ENCODE data around the gene PRKCB. TPM values are rescaled to one million over a fixed set of nuclear protein-coding genes. Genes with fewer than 3 reads are reported as not detected.

The PRKCB gene
- total RNA-seq, 1 donor from 2014 or later: not detected

DNA sequence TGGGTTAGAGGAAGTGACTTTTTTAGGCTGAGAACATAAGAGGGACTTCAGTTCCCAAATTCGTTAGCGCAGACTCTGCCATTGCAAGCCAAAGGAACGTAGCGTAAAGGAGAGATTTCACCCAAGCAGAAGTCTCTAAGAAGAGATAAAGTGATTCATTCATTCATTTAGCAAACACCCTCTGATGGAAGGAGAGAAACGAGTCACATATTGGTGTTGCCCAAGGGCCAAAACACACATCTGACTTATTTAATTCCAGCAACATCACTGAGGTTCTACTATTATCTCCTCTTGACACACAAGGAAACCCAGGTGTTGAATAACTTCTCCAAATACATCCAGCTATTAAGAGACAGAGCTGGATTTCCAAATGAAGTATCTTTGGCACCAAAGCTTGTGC is 334.6 kb downstream of the PRKCB start:
- no peak for DNase-seq (ENCODE audit: low read depth)

- DNase-seq (ENCODE audit: low read depth): no peak
Measured at GRCh38 chr16:24174504-24174903, 338.7 kb downstream of the PRKCB start.

DNA sequence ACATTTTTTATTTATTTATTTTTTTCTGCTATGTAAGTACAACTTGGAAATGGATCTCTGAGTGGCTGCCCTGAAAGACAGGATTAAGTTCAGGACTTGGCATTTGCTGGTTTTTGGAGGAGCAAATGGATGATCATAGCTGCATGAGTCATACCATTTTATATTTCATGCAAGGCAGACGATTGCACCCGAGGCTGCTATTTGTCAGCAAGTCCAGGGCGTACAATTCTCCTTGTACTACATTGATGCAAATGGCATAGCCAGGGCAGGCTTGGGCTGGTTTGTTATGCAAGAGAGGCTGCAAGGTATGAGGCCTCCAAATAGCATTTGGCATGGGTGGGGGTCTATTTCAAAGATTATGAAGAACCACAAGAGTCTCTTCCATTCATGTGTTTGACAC is 339.2 kb downstream of the PRKCB start:
- DNase-seq (ENCODE audit: low read depth): no peak

DNA sequence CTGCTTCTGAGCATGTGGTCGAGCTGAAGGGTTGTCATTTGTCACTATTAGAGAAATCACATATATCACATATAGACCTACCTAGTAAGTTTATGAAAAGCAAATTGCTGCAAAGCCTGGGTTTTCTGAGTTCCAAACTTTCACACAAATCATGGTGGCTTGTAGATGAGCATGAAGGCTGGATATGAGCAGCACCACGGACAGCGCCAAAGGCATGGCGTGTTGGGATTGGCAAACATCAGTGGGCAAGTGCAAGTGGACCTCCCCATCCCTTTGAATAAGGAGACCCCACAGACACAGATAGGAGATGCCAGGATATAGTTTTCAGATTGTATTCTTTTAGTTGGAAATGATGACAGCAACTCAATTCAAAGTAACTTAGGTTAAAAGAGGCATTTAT is 342.7 kb downstream of the PRKCB start:
- DNase-seq (ENCODE audit: low read depth): no peak

DNA sequence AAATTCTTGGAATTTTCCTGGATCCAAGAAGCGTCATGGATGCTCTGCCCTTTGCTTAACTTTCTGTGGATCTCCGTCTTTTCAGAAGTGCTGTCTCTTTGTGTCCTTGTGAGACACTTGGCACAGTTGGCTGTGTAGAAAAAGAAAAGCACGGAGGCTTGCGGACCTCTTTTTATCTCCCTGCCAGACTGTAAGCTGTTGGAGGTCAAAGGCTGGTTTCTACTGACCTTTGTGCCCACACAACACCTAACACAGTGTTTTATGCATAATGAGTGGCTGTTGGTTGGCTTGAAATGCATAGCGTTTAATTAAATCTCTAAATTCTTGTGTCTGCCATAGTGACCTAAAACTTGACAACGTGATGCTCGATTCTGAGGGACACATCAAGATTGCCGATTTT is 344.7 kb downstream of the PRKCB start:
- DNase-seq (ENCODE audit: low read depth): no peak

- no peak for DNase-seq (ENCODE audit: low read depth)
Measured at GRCh38 chr16:24188021-24188542, 352.3 kb downstream of the PRKCB start.

GRCh38 chr16:24188751-24189318 is 353.1 kb downstream of the PRKCB start:
- no peak for DNase-seq (ENCODE audit: low read depth)

DNA sequence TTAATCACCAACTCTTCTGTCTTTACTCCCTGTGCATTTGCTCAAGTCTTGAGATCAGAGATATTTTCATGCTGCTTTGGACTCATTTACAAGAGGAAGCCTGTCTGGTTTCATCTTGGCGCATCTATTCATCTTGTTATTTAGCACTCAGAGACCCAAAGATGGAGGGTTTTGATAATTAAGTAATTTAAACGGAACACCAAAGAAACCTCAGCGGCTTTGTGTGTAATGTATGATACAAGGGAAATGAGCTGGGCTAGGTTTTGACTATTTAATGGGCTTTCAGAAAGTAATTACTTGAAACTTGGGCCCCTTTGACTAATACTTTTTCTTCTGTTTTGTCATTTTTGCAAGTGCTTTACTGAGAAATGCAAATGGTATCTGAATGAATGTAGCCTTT is 354.2 kb downstream of the PRKCB start:
- DNase-seq (ENCODE audit: low read depth): no peak

DNA sequence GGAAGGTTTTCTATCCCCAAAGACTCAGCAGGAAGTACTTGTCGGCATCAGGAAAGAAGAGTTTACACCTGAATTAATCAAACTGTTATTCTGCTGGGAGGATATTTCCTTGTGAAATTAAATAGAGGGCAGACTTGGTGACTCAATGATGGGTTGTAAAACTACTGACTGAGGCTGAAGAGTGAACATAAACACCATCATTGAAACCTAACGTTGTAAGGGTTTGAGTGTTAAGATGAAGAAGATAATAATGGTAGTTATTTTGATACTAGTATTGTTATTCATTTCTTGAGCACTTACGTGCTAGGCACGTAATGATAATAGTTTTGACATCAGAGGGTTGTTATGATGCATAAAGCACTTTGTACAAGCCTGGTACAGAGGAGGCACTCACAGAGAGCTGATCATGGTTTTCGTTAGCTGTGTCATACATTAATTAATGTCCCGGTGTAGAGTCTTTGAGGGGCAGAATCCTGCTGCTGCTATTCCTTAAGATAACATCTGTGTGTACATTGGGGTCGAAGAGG is 356.2 kb downstream of the PRKCB start:
- no peak for DNase-seq (ENCODE audit: low read depth)

DNA sequence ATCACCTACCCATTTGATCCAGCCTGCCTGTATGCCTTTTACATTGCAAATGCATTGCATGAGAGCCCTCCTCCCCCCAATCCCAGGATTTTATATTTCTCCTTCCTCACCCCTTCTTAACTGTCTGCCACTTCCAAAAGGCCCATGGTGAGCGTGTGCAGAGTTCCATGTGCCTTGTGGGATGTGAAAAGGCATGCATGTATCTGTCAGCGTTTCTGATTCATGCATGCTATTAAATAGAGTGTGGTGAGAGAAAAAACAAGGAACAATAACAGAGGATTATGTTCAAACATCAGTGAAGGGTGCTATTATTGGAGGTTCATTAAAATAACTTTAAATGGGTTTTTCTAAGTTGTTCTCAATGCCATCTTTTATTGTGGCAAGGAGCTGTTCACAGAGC is 359.4 kb downstream of the PRKCB start:
- DNase-seq (ENCODE audit: low read depth): no peak

GRCh38 chr16:24198807-24199533 is 363.2 kb downstream of the PRKCB start:
- DNase-seq (ENCODE audit: low read depth): no peak

DNA sequence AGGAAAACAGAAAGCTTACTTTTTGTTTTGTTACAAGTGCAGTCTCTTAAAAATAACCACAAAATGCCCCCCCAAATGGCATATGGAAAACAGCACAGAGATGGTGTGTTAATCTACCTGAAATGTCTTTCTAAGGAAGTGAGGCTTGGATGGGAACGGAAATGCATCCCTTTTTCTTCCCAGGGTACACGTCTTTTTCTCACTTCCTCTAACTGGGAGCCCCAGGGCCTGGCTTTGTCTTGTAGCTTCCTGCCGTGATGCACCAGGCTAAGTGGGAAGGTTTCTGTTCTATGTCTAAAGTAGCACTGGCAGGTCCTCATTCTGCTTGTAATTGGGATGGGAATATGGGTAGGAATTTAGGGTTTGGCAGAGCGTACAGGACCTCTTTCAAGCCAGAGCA is 367.9 kb downstream of the PRKCB start:
- DNase-seq (ENCODE audit: low read depth): no peak

DNA sequence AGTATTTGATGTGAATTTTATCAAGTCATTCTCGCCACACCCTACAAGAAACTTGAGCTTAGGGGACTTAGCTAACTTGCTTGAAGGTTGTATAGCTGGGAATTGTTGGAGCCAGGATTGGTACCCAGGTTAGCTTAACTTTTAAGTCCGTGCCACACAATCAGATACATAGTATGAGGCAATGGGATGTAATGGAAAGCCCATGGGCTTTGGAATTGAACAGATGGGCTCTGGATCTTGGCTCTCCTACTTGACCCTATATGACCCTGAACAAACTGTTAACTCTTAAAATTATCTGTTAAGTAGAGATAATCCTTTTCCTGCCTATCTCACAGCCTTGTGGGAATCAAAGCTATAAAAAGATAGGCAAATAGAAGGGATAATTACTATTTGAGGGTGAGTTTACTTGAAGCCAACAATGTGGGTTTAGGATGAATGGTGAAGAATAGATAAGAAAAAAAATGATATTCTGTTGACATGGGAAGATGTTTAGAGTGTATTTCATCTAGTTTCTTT is 368.4 kb downstream of the PRKCB start:
- no peak for DNase-seq (ENCODE audit: low read depth)

- no peak for DNase-seq (ENCODE audit: low read depth)
Measured at GRCh38 chr16:24206926-24207325, 371.1 kb downstream of the PRKCB start.

DNA sequence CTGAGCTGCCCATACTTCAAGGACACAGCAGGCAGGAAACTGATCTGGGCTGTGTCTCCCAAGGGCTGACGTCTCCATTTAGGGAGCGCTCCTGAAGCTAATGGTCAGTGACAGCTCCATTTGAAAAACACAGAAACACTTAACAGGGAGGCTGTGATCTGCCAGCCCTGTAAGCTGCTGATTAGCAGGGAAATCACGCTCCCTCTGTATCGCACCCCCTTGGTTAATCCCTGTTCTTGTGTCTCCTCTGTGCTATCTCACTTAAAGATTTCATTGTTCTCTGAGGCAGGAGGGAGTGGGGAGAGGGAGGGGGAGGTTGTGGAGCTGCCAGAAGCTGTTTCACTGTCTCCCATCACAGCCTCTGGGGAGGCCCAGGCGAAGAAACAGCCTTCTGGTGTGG is 372.9 kb downstream of the PRKCB start:
- DNase-seq (ENCODE audit: low read depth): no peak

DNA sequence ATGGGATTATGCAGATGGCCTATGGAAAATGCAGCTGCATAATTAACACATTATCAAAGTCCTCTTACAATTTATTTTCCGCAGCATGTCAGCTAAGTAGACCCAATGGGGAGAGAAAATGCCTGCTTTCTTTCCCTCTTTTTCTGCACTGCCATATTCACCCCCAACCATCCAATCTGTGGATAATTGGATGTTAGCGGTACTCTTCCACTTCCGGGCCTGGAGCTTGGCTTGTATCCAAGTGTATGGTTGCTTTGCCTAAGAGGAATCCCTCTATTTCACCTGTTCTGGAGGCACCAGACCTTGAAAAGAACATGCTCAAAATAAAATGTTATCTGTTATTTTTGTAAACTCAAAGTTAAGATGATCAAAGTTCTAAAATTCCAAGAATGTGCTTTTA is 379.2 kb downstream of the PRKCB start:
- DNase-seq (ENCODE audit: low read depth): no peak

DNA sequence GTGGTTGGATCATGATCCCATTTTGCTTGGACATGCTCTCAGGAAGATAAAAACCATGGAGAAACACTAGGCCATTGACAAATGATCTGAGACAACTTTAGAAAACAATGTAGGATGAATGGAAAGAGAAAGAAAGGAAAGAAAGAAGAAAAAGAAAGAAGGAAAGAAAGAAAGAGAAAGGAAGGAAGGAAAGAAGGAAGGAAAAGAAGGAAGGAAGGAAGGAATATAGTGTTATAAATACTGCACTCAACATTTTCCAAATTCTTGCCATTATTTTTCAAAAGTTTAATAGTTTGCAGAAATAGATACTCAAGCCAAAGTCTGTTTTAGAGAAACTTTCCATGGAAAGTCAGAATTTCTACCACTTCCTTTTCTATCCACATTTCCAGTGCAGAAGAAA is 381.2 kb downstream of the PRKCB start:
- no peak for DNase-seq (ENCODE audit: low read depth)

DNA sequence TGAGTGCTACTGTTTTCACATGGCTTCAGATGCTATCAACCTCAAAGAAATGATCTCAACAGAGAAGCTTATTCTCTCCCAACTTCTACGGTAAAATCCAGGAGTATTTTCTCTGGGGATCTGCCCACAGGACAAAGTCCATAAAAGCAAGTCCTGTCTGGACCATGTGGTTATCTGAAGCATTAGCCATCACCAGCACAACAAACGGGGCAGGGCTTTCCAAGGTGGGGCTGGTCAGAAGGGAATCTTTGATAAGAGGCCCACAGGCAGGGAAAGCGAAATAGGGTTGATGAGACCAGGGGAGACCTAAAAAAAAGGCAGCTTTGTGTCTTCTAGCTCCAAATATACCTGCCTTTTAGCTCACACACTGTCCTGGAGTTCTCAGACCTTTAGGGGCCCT is 381.7 kb downstream of the PRKCB start:
- DNase-seq (ENCODE audit: low read depth): no peak

DNA sequence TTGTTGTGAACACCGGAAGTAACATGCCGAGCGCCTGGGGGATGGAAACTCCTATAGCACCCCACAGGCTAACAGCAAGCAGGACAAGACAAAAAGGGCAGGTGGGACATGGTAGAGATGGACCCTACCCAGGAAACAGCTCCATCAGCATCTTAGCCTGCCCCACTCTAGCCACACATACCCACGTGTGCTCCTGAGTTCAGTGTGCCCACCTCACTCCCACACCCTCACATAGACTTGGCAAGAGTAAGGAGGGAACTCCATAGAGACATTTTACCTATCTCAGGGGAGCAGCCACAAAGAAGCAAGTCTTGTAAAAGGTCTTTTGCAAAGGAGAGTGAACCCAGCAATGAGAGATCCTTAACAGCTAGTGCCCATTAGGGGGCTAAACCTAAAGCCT is 382.5 kb downstream of the PRKCB start:
- DNase-seq (ENCODE audit: low read depth): no peak

DNA sequence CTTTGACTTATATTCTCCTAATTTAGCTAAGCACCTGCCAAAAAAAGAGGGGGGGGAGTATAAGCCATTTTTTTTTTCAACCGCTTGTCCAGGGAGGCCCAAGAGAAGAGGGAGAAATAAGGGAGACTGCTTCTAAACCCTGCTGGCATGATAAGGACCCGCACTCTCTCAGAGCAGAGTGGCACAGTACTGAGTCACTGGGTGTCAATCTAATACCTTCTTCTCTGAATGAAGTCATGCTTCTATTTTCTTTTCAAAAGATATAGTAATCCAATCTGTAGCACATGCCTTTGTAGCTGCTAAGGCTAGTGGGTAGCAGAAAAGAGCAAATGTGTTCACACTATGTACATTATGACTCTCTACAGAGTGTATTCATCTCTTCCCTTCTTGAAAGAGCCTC is 385.4 kb downstream of the PRKCB start:
- no peak for DNase-seq (ENCODE audit: low read depth)

GRCh38 chr16:24228514-24228913 is 392.7 kb downstream of the PRKCB start:
- DNase-seq (ENCODE audit: low read depth): no peak

- DNase-seq (ENCODE audit: low read depth): no peak
Measured at GRCh38 chr16:24232936-24233335, 397.2 kb downstream of the PRKCB start.

DNA sequence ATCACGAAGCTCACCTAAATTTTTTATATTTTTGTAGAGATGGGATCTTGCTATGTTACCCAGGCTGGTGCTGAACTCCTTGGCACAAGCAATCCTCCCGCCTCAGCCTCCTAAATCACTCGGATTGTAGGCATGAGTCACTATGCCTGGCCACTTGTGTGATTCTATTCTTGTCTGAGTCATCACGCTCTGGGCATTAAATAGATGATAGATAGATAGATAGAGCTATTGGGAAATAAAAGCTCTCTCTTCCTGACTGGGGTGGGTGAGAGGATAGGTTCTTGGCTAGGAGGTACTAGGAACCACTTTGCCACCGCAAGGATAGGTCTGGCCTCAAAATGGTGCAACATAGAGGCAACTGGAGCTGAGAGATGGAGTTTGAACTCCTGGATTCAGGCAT is 399.0 kb downstream of the PRKCB start:
- DNase-seq (ENCODE audit: low read depth): no peak
